Subcutaneous adipose tissue (tissue), 4 donors: ENCODE results near the gene HOXC4. TPM values are rescaled to one million over a fixed set of nuclear protein-coding genes. Genes with fewer than 3 reads are reported as not detected.

Source experiments
- total RNA-seq, 4 donors: library from RNA; depleted of rRNA; stranded (reverse); fragments of >200 nt; gene quantifications; one replicate each; pipeline ENCODE4 v1.1.0, GENCODE V29; 2016
- TF ChIP-seq, protein P1 (sequence below): fragments of 450-650 bp; IDR thresholded peaks from one replicate; pipeline ENCODE4 v1.5.1; 2016; ENCODE audit warnings: low read depth, mild to moderate bottlenecking, control low read depth, antibody characterized with exemption, moderate library complexity

Gene HOXC4
- total RNA-seq, 4 donors from 2014 or later: 1.1 to 3.5 (median 2.1) TPM

DNA sequence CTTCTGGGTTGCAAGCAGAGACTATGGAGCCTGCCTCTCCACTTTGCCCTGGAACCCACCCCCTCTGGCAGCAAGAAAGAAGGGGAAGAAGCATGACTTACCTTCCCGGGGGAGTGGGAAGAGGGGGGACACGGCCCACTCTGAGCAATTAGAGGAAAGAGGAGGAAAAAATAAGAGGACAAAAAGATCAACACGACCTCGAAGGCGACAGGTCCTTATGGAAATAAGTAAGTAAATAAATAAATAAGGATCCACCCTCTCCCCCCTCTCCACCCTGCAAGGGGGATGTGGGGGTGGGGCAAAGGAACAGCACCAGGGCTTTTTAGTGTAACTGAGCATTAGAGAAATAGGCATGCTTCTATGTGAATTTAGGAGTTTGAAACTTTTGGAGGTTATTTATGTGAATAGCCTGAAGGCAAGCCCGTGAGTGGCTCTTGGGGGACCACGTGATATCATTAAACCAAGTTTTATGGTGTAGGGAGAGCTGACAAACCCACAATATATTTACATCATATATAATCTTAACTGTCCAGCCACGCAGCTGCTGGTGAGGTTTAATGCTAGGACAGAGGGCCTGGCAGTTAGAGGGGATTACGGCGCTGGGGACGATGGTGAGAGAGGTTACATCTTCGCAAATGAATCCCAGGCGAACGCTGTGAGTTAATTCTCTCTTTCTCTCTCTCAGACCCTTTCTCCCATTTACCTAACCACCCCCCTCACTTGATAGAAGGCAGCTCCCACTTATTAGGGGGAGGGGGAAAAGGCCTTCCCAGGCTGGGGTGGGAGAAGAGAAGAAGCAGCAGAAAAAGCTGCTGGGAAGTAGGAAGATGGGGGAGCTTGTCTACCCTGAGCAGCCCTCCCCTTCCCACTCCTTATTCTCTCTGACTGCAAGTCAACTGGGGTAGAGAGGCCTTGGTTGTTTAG lies 16.0 kb upstream of the HOXC4 start:
- TF ChIP-seq, protein P1, sequence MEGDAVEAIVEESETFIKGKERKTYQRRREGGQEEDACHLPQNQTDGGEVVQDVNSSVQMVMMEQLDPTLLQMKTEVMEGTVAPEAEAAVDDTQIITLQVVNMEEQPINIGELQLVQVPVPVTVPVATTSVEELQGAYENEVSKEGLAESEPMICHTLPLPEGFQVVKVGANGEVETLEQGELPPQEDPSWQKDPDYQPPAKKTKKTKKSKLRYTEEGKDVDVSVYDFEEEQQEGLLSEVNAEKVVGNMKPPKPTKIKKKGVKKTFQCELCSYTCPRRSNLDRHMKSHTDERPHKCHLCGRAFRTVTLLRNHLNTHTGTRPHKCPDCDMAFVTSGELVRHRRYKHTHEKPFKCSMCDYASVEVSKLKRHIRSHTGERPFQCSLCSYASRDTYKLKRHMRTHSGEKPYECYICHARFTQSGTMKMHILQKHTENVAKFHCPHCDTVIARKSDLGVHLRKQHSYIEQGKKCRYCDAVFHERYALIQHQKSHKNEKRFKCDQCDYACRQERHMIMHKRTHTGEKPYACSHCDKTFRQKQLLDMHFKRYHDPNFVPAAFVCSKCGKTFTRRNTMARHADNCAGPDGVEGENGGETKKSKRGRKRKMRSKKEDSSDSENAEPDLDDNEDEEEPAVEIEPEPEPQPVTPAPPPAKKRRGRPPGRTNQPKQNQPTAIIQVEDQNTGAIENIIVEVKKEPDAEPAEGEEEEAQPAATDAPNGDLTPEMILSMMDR: no peak

DNA sequence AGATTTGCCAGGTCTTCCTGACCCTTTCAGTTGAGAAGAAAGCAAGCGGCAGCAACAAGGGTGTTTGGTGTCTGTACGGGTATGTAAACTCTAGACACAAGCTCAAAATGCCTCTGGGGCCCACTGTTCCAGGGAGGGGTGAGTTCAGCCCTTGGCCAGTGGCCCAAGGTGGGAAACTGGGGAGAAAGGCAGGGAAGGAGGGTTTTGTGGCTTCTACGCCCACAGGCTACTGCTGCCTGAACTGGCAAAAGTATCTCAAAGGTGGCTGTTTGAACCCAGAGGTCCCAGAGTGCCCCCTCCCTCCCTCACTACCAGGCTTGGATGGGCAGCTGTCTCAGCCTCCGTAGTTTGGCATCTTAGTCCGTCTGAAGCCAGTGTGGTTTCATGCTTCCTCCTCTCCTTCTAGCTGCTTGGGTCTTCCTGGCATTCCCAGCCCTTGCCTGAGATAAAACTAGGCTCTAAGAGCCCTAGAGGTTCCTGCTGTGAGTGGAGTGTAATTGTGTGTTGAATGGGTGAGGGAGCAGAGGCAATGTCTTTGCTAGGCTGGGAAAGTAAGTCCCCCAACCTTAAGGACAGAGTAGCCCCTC lies 15.3 kb upstream of the HOXC4 start:
- TF ChIP-seq, protein P1: no peak

DNA sequence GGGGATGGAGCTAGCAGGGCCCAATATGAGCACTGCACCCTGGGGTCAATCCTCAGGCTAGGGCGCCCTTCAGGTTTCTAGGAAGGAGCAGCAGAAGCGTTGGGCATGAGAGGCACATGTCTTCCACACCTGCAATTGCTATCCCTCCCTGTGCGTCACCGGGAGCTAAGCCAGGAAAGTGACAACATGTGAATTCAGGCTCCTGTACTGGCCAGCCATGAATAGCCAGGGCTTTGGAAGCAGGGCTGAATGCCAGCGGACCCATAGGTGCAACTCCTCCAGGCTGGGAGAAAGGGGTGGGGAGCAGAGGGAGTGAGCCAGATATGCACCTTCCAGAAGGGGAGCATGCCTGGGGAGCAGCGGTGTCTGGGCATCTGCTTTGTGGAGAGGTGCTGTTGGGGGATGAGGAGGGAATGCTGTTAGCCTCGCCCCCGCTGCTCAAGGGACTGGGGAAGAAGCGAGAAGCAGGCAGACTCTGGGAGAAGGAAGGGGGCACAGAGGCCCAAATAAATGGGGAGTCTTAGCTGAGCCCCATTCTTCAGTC lies 14.7 kb upstream of the HOXC4 start:
- TF ChIP-seq, protein P1: no peak

DNA sequence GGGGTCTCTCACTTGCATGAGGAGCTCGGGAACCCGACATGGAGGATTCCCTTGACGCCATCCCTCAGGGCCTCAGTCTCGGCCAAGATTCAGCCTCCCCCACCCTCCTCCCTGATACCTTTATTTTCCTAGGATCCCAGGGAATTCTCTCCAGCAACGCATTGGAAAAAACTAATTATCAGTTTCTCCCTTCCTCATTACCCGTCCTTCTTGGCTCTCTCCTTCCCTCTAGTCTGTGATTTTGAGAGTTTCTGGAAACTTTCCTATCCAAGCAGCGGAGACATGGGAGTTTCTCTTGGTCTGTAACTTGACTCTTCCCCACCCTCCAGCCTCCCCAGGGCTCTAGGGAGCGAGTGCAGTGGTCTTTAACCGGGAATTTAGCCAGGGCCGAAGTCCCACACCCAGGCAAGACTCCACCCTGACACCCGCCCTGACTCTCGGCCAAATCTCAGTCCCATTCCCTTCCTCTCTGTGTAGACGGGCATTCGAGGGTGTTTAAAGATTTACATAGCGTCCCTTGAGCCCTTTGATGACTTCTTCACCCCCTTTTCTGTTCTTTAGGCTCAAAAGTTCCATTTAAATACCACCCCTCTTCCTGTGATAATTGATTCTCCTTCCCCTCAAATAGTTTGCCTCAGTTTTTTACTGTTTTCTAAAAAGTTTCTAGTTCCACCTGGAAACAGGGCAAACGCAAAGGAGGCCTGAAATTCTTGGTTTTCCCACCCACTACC lies 14.1 kb upstream of the HOXC4 start:
- TF ChIP-seq, protein P1: no peak

DNA sequence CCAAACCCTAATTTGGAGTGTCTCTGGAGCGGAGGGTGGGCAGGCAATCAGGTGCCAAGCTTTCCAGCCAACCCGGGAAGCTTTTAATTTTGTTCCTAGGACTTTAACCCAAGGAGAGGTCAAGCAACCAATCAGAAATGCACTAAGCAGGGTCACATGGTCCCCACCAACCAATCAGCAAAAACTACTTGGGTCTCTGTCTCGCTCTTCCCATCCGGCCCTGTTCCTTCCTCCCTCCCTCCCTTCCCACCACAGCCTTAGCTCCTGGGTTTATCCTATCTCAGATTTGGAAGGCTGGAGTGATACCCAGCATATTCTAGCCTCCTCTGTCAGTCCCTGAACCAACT lies 13.5 kb upstream of the HOXC4 start:
- TF ChIP-seq, protein P1: no peak

DNA sequence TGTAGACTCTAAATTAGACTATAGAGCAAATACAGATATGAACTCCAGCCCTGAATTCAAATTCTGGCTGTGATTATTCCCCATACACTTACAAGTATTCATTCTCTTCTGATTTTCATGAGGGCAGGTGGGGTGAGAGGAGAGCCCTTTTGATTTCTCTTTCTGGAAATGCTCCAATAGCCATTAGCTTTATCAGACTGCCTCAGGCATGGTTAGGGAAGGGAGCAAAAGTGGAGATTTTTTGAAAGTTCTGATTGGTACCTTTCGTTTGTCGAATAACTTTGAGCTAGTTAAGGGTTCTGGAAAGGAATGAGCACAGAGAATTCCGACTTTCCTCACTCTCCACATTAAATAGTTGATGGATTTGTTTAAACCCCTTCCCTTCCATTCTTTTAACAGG lies 13.0 kb upstream of the HOXC4 start:
- TF ChIP-seq, protein P1: no peak
